Measurements from ENCODE around the gene FOXO3. TPM values are rescaled to one million over a fixed set of nuclear protein-coding genes. Genes with fewer than 3 reads are reported as not detected.
A peak's percentile ranks its signal among the peaks of the same experiment; 100 is the strongest.
"Not testable (repeated sequence)": the region's sequence is repeated elsewhere in the genome, so short reads cannot be mapped to it uniquely, and the experiment has no call there.

The FOXO3 gene
- total and polyA plus RNA-seq, 7 donors = 13.8 to 84.7 (median 66.4) TPM

DNA sequence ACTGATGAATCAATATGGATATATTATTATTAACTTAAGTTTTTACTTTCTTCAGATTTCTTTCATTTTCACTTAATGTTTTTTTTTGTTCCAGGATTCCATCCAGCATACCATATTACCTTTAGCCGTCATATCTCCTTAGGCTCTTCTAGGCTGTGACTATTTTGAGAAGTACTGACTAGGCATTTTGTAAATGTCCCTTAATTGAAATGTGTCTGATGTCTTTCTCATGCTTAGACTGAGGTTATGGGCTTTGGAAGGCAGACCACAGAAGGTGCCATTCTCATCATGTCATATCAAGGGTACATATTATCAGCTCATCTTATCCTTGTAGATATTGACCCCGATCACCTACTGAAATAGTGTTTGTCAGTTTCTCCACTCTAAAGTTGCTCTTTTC lies 101.3 kb downstream of the FOXO3 start:
- DNase-seq = no peak
- H3K9me3 ChIP-seq = no peaks in the 10 kb centered on the region
- 91 to 94% methylated on average over 2 of the region's 2 CpGs for WGBS, 2 donors
- TF ChIP-seq EP300 (IDR thresholded peaks at IDR 0.05) (no peak), POLR2A (IDR thresholded peaks at IDR 0.05) (no peak), POLR2AphosphoS5 (IDR thresholded peaks at IDR 0.05) (no peak)
- TF ChIP-seq, protein P1, sequence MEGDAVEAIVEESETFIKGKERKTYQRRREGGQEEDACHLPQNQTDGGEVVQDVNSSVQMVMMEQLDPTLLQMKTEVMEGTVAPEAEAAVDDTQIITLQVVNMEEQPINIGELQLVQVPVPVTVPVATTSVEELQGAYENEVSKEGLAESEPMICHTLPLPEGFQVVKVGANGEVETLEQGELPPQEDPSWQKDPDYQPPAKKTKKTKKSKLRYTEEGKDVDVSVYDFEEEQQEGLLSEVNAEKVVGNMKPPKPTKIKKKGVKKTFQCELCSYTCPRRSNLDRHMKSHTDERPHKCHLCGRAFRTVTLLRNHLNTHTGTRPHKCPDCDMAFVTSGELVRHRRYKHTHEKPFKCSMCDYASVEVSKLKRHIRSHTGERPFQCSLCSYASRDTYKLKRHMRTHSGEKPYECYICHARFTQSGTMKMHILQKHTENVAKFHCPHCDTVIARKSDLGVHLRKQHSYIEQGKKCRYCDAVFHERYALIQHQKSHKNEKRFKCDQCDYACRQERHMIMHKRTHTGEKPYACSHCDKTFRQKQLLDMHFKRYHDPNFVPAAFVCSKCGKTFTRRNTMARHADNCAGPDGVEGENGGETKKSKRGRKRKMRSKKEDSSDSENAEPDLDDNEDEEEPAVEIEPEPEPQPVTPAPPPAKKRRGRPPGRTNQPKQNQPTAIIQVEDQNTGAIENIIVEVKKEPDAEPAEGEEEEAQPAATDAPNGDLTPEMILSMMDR (IDR thresholded peaks at IDR 0.05) = no peak
- intact Hi-C loops (cut with DNase I) = no loop called here
- no peaks in the 10 kb centered on the region for H3K27me3 ChIP-seq
- H3K36me3 ChIP-seq = peaks cover 0 to 13% (median 8%) of the 10 kb centered on the region in 4 donors
- H3K27ac ChIP-seq = no peak overlapping the region
- no peak overlapping the region for H3K4me3 ChIP-seq
- H3K4me1 ChIP-seq = peaks cover 0 to 47% (median 33%) of the 10 kb centered on the region in 4 donors

DNA sequence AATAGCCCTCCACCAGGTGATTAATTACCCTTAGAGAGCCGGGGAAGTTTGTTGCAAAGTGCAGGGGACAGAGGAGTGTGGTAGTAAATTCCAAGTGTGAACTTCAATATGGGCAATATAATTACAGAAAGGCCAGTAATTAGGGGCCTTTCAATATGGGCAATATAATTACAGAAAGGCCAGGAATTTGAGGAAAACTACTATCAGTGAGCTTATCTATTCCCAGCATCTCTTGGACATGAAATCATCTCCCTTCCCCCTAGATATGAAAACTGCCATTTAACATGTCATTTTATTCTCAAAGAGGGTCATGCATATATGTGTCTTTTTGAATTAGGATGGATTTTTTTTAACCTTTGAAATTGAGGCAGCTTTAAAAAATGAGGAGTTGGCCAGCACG lies 102.0 kb downstream of the FOXO3 start:
- WGBS, 2 donors = 82 to 84% methylated on average over 2 of the region's 2 CpGs
- no peaks in the 10 kb centered on the region for H3K27me3 ChIP-seq
- no peaks in the 10 kb centered on the region for H3K9me3 ChIP-seq
- peaks cover 0 to 47% (median 34%) of the 10 kb centered on the region in 4 donors for H3K4me1 ChIP-seq
- TF ChIP-seq EP300 (IDR thresholded peaks at IDR 0.05) (no peak), POLR2AphosphoS5 (IDR thresholded peaks at IDR 0.05) (no peak), POLR2A (IDR thresholded peaks at IDR 0.05) (no peak)
- TF ChIP-seq, protein P1 (IDR thresholded peaks at IDR 0.05) = no peak
- no peak for DNase-seq
- no peak overlapping the region for H3K27ac ChIP-seq
- no peak overlapping the region for H3K4me3 ChIP-seq
- H3K36me3 ChIP-seq = peaks cover 0 to 13% (median 8%) of the 10 kb centered on the region in 4 donors
- intact Hi-C loops (cut with DNase I) = no loop called here

DNA sequence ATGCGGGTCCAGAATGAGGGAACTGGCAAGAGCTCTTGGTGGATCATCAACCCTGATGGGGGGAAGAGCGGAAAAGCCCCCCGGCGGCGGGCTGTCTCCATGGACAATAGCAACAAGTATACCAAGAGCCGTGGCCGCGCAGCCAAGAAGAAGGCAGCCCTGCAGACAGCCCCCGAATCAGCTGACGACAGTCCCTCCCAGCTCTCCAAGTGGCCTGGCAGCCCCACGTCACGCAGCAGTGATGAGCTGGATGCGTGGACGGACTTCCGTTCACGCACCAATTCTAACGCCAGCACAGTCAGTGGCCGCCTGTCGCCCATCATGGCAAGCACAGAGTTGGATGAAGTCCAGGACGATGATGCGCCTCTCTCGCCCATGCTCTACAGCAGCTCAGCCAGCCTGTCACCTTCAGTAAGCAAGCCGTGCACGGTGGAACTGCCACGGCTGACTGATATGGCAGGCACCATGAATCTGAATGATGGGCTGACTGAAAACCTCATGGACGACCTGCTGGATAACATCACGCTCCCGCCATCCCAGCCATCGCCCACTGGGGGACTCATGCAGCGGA lies 102.9 kb downstream of the FOXO3 start:
- peaks cover 0 to 49% (median 41%) of the 10 kb centered on the region in 4 donors for H3K4me1 ChIP-seq
- H3K4me3 ChIP-seq; DNase-seq; H3K27ac ChIP-seq; H3K27me3 ChIP-seq; intact Hi-C loops (cut with DNase I); H3K9me3 ChIP-seq: not testable (repeated sequence)
- peaks cover 0 to 13% (median 8%) of the 10 kb centered on the region in 4 donors for H3K36me3 ChIP-seq
- TF ChIP-seq POLR2AphosphoS5 (IDR thresholded peaks at IDR 0.05) = peak in 2 of 4 donors; percentile 7 to 11
- WGBS, 2 donors = 98% methylated on average over 30 of the region's 30 CpGs

DNA sequence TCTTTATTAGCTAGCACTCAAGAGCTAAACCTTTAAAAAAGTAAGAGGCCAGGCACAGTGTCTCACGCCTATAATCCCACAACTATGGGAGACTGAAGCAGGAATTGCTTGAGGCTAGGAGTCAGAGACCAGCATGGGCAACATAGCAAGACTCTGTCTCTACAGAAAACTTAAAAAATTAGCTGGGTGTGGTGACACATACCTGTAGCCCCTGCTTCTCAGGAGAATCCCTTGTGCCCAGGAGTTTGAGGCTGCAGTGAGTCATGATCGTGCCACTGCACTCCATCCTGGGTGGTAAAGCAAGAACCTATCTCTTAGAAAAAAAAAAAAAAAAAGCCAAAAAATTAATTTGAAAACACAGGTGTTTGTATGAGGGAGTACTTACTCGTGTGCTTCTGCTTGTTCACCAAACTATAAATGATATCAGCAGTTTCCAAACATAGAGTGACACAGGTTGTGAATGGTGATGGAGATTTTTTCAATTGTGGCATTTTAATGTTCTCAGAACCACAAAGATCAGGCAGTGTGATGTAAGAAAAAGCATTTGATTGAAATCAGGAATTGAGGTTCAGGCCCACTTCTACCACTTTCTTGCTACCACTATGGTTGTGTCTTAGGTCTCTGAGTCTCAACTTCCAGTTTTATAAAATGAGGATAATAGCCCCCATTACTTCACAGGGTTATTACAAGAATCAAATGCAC lies 104.9 kb downstream of the FOXO3 start:
- intact Hi-C loops (cut with DNase I) = no loop called here
- no peak overlapping the region for H3K4me3 ChIP-seq
- no peaks in the 10 kb centered on the region for H3K9me3 ChIP-seq
- H3K27ac ChIP-seq = no peak overlapping the region
- TF ChIP-seq POLR2AphosphoS5 (IDR thresholded peaks at IDR 0.05) (no peak), POLR2A (IDR thresholded peaks at IDR 0.05) (no peak), EP300 (IDR thresholded peaks at IDR 0.05) (no peak)
- TF ChIP-seq, protein P1 (IDR thresholded peaks at IDR 0.05) = no peak
- 86 to 88% methylated on average over 3 of the region's 3 CpGs for WGBS, 2 donors
- H3K27me3 ChIP-seq = no peaks in the 10 kb centered on the region
- H3K36me3 ChIP-seq = peaks cover 0 to 13% (median 8%) of the 10 kb centered on the region in 4 donors
- DNase-seq = no peak
- H3K4me1 ChIP-seq = peaks cover 0 to 64% (median 53%) of the 10 kb centered on the region in 4 donors

DNA sequence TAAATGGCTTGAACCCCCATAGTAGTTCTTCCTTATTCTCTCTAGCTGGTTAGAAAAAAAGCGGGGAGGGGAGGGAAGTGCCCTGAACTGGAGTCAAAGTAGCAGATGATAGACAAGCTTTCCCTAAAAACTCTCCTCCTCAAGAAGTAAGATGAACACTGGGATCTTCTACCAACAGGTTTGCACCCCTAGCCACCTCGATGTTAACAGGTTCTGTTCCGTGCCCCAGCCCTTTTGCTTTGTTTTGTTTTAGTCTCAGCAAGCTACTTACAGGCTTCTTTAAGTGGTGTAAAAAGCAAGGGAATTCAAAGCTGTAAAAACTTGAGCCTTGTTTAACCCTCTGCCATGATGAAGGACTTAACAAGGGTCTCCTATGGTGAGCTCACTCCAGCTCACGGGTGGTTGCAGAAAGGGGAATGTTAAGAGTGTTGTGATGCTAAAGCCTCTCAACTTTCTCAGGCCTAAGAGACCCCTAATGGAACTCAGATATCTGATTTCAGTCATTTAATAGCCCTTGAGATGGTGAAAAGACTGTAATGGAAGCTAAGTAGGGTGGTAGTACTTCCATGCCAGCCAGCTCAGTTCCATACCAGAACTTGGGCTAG lies 106.0 kb downstream of the FOXO3 start:
- H3K27me3 ChIP-seq = no peaks in the 10 kb centered on the region
- H3K4me1 ChIP-seq = peaks cover 0 to 64% (median 56%) of the 10 kb centered on the region in 4 donors
- no peak overlapping the region for H3K4me3 ChIP-seq
- intact Hi-C loops (cut with DNase I) = no loop called here
- no peak for DNase-seq
- 90 to 92% methylated on average over 4 of the region's 4 CpGs for WGBS, 2 donors
- no peaks in the 10 kb centered on the region for H3K9me3 ChIP-seq
- H3K36me3 ChIP-seq = peaks cover 0 to 13% (median 8%) of the 10 kb centered on the region in 4 donors
- TF ChIP-seq POLR2AphosphoS5 (IDR thresholded peaks at IDR 0.05) (no peak), EP300 (IDR thresholded peaks at IDR 0.05) (no peak), POLR2A (IDR thresholded peaks at IDR 0.05) (no peak)
- TF ChIP-seq, protein P1 (IDR thresholded peaks at IDR 0.05) = no peak
- no peak overlapping the region for H3K27ac ChIP-seq
